ENCODE results near the gene POP7. TPM values are rescaled to one million over a fixed set of nuclear protein-coding genes. Genes with fewer than 3 reads are reported as not detected.
A peak's percentile ranks its signal among the peaks of the same experiment; 100 is the strongest.
"Not testable (repeated sequence)": the region's sequence is repeated elsewhere in the genome, so short reads cannot be mapped to it uniquely, and the experiment has no call there.

Gene POP7
- total RNA-seq (13.0 and 14.4 TPM in 2 replicates), polyA plus RNA-seq (8.8 and 15.2 TPM in 2 replicates), polyA minus RNA-seq (22.7 and 26.8 TPM in 2 replicates)
- total RNA-seq (2013), result 18.7 TPM

DNA sequence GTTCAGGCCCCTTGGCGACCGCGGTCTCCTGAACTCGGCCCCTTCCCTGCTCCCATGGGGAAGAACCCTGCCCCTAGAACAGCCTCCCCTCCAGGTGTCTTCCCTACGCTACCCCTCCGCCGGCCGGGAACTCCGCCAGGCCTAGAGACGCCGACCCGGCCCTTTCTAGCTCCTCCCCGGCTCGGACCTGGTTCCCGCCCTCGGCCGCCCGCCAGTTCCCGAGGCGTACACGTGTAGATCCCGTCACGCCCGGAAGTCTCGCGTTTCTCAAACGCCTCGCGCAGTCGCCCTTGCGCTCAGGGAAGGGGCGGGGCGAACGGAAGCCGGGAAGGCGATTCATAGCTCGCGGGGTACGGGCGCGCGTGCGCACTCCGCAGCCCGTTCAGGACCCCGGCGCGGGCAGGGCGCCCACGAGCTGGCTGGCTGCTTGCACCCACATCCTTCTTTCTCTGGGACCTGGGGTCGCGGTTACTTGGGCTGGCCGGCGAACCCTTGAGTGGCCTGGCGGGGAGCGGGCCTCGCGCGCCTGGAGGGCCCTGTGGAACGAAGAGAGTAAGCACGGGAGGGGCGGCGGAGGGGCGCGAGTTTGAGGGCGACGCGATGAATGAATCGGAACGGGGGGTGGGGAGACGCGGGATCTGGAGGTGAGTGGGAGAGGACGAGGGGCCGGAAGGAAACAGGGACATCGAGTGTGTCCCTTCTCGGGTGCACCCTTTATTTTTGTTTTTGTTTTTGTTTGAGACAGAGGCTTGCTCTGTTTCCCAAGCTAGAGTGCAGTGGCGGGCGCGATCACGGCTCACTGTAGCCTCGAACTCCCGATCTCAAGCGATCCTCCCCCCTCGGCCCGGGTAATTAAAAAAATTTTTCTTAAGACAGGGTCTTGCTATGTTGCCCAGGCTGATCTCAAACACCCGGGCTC, at the start of gene POP7:
POP7 (plus strand) TSS at position 369 of the 919 bp plus-strand sequence. CDS start 710 bp downstream, outside the sequence.
- peak within 1 kb of the TSS; percentile 94 for H3K4me3 Mint-ChIP-seq
- H3K4me1 ChIP-seq (ENCODE audit: control insufficient read depth in 2 of 2, insufficient read depth in 2 of 2, low read length in 2 of 2), result peaks cover 8 to 20% of the 10 kb centered on the region in 2 donors
- intact Hi-C loops (cut with micrococcal nuclease), result loop anchor here (1.0 to 10.0 kb wide), 12 partner anchors 12 to 379 kb away; partner anchors contain the start of genes FBXO24, GIGYF1, GNB2 and LRCH4
- no peaks in the 10 kb centered on the region for H3K9me3 ChIP-seq (ENCODE audit: control extremely low read depth in 1 of 3, control insufficient read depth in 2 of 3, insufficient read depth in 1 of 3, low read length in 2 of 3)
- peak within 1 kb of the TSS; percentile 99 for H2AFZ ChIP-seq (ENCODE audit: insufficient read depth, low read depth, low read length, poor library complexity, severe bottlenecking)
- TF ChIP-seq CTCF (IDR thresholded peaks at IDR 0.05), result no peak
- no peak for TF ChIP-seq EZH2 (IDR thresholded peaks at IDR 0.05; ENCODE audit: borderline replicate concordance, insufficient read depth, low read depth, low read length, poor library complexity, severe bottlenecking)
- DNase-seq (peak; percentile 98), ATAC-seq (ENCODE audit: low read depth) (peak; percentile 94)
- peak within 1 kb of the TSS; percentile 92 for H3K9ac ChIP-seq (ENCODE audit: low read length)
- peak within 1 kb of the TSS; percentile 57 to 96 (median 87) for H3K4me3 ChIP-seq (ENCODE audit: control extremely low read depth in 1 of 5, extremely low read depth in 1 of 5, insufficient read depth in 1 of 5, low read depth in 2 of 5, low read length in 4 of 5)
- H4K20me1 ChIP-seq (ENCODE audit: control insufficient read depth, insufficient read depth, low read length, poor library complexity, severe bottlenecking), result no peaks in the 10 kb centered on the region
- H3K27ac ChIP-seq (ENCODE audit: low read length in 2 of 2), result peak within 1 kb of the TSS; percentile 79 to 86
- ChIA-PET POLR2A (interaction anchor here (0.6 to 2.0 kb wide), 15 partner anchors 11 to 277 kb away, joined by 3 to 29 read pairs (median 7); partner anchors contain the start of genes AGFG2, FBXO24, GIGYF1 and LRCH4), CTCF (interaction anchor here (0.6 to 3.6 kb wide), 41 partner anchors 8 to 787 kb away, joined by 3 to 101 read pairs (median 4); partner anchors contain the start of genes FBXO24, GIGYF1, LRCH4 and MOSPD3)
- no peaks in the 10 kb centered on the region for H3K27me3 Mint-ChIP-seq
- H3K36me3 ChIP-seq (replicated peaks in 1 of 2; ENCODE audit: control extremely low read depth in 1 of 2, control insufficient read depth in 1 of 2, extremely low read depth in 1 of 2, insufficient read depth in 2 of 2, low read length in 1 of 2), result peaks cover 0 to 3% of the 10 kb centered on the region in 2 experiments
- H3K27me3 ChIP-seq (replicated peaks in 1 of 4; ENCODE audit: control extremely low read depth in 1 of 4, control insufficient read depth in 3 of 4, insufficient read depth in 4 of 4, low read length in 3 of 4), result no peaks in the 10 kb centered on the region
- under 1% methylated on average over 84 of the region's 86 CpGs for WGBS (ENCODE audit: insufficient coverage)
- peaks cover 14% of the 10 kb centered on the region for H3K79me2 ChIP-seq (ENCODE audit: control insufficient read depth, insufficient read depth, low read length)
- H3K27ac Mint-ChIP-seq, result peak within 1 kb of the TSS; percentile 96
- peak within 1 kb of the TSS; percentile 97 for H3K4me2 ChIP-seq (replicated peaks; ENCODE audit: low read depth, low read length, poor library complexity, severe bottlenecking)
- H3K4me1 Mint-ChIP-seq, result peaks cover 20% of the 10 kb centered on the region
- no peaks in the 10 kb centered on the region for H3K9me3 Mint-ChIP-seq (ENCODE audit: insufficient read depth)

DNA sequence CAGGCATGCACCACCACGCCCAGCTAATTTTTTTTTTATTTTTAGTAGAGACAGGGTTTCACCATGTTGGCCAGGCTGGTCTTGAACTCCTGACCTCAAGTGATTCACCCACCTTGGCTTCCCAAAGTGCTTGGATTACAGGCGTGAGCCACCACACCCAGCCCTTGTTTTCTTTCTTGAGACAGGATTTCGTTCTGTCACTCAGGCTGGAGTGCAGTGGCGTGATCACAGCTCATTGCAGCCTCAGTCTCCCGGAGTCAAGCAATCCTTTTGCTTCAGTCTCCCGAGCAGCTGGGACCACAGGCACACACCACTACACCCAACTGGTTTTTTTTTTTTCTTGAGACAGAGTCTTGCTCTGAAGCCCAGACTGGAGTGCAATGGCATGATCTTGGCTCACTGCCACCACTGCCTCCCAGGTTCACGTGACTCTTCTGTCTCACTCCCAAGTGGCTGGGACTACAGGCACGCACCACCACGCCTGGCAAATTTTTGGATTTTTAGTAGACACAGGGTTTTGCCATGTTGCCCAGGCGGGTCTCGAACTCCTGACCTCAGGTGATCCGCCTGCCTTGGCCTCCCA, 43.6 kb upstream of the POP7 start:
- H3K9ac ChIP-seq (ENCODE audit: low read length); H3K79me2 ChIP-seq (ENCODE audit: control insufficient read depth, insufficient read depth, low read length); H3K4me1 ChIP-seq (ENCODE audit: control insufficient read depth in 2 of 2, insufficient read depth in 2 of 2, low read length in 2 of 2); H3K9me3 ChIP-seq (ENCODE audit: control extremely low read depth in 1 of 3, control insufficient read depth in 2 of 3, insufficient read depth in 1 of 3, low read length in 2 of 3); H3K9me3 Mint-ChIP-seq (ENCODE audit: insufficient read depth); H4K20me1 ChIP-seq (ENCODE audit: control insufficient read depth, insufficient read depth, low read length, poor library complexity, severe bottlenecking); H3K4me3 ChIP-seq (ENCODE audit: control extremely low read depth in 1 of 5, extremely low read depth in 1 of 5, insufficient read depth in 1 of 5, low read depth in 2 of 5, low read length in 4 of 5); H3K4me3 Mint-ChIP-seq; H3K27ac Mint-ChIP-seq; H3K4me1 Mint-ChIP-seq; POLR2A ChIA-PET; ATAC-seq (ENCODE audit: low read depth); H2AFZ ChIP-seq (ENCODE audit: insufficient read depth, low read depth, low read length, poor library complexity, severe bottlenecking); H3K4me2 ChIP-seq (replicated peaks; ENCODE audit: low read depth, low read length, poor library complexity, severe bottlenecking); H3K27ac ChIP-seq (ENCODE audit: low read length in 2 of 2); intact Hi-C loops (cut with micrococcal nuclease); DNase-seq; H3K36me3 ChIP-seq (replicated peaks in 1 of 2; ENCODE audit: control extremely low read depth in 1 of 2, control insufficient read depth in 1 of 2, extremely low read depth in 1 of 2, insufficient read depth in 2 of 2, low read length in 1 of 2): not testable (repeated sequence)
- CTCF ChIA-PET, result interaction anchor here (0.7 kb wide), 1 partner anchor 48 kb away, joined by 3 read pairs; no protein-coding TSS in a partner anchor
- H3K27me3 Mint-ChIP-seq, result peaks cover 24% of the 10 kb centered on the region
- H3K27me3 ChIP-seq (replicated peaks in 1 of 4; ENCODE audit: control extremely low read depth in 1 of 4, control insufficient read depth in 3 of 4, insufficient read depth in 4 of 4, low read length in 3 of 4), result peaks cover 0 to 23% (median 8%) of the 10 kb centered on the region in 4 experiments
- 90% methylated on average over 11 of the region's 12 CpGs for WGBS (ENCODE audit: insufficient coverage)
